ENCODE measurements around the gene DAB2IP.

The DAB2IP gene

DNA sequence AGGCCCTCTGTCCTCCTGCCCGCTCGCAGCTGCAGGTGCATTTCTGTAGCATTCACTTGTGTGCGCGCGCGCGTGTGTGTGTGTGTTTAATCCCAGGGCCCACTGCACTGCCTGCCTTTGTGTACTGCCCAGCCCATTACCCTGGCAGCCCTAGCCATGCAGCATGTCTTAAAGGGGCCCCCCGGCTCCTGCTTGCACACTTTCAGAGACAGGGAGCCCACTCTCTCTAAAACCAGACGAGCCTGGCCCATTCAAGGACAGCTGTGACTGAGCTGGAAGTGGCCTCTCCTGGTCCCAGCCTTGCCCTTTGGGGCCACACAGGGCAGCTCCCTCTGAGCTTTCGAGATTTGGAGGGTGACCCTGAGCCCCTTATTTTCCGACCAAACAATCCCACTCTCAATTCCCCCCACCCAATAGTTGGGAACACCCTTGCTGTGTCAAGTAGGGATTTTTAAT, 98.9 kb downstream of the DAB2IP start:
- DNase-seq (no peak), ATAC-seq (replicated peaks) (no peak)
- Mint-ChIP-seq H3K36me3 (no peaks in the 10 kb centered on the region), H3K4me1 (peaks cover 0 to 4% of the 10 kb centered on the region in 2 donors), H3K9me3 (no peaks in the 10 kb centered on the region), H3K4me3 (no peak overlapping the region), H3K27ac (no peak overlapping the region), H3K27me3 (no peaks in the 10 kb centered on the region)

- Mint-ChIP-seq H3K27ac (no peak overlapping the region), H3K27me3 (no peaks in the 10 kb centered on the region), H3K4me1 (peaks cover 0 to 4% of the 10 kb centered on the region in 2 donors), H3K4me3 (no peak overlapping the region), H3K9me3 (no peaks in the 10 kb centered on the region), H3K36me3 (no peaks in the 10 kb centered on the region)
- ATAC-seq (replicated peaks) (no peak), DNase-seq (no peak)
These were observed 99.5 kb downstream of the DAB2IP start for GRCh38 chr9:121750715-121751623.

GRCh38 chr9:121751686-121752445, 100.4 kb downstream of the DAB2IP start:
- no peaks in the 10 kb centered on the region for H3K9me3 Mint-ChIP-seq
- H3K27me3 Mint-ChIP-seq, result no peaks in the 10 kb centered on the region
- H3K36me3 Mint-ChIP-seq, result no peaks in the 10 kb centered on the region
- peaks cover 0 to 2% of the 10 kb centered on the region in 2 donors for H3K4me1 Mint-ChIP-seq
- DNase-seq (no peak), ATAC-seq (replicated peaks) (no peak)
- H3K4me3 Mint-ChIP-seq, result no peak overlapping the region
- no peak overlapping the region for H3K27ac Mint-ChIP-seq

GRCh38 chr9:121752929-121753328, 101.5 kb downstream of the DAB2IP start:
- Mint-ChIP-seq H3K4me1 (peaks cover 0 to 2% of the 10 kb centered on the region in 2 donors), H3K27me3 (no peaks in the 10 kb centered on the region), H3K4me3 (no peak overlapping the region), H3K9me3 (no peaks in the 10 kb centered on the region), H3K27ac (no peak overlapping the region), H3K36me3 (no peaks in the 10 kb centered on the region)
- no peak for ATAC-seq (replicated peaks)
- no peak for DNase-seq

GRCh38 chr9:121753802-121754654, 102.6 kb downstream of the DAB2IP start:
- no peak for ATAC-seq (replicated peaks)
- Mint-ChIP-seq H3K27ac (no peak overlapping the region), H3K4me3 (no peak overlapping the region), H3K27me3 (no peaks in the 10 kb centered on the region), H3K9me3 (no peaks in the 10 kb centered on the region), H3K4me1 (no peaks in the 10 kb centered on the region), H3K36me3 (no peaks in the 10 kb centered on the region)
- no peak for DNase-seq

DNA sequence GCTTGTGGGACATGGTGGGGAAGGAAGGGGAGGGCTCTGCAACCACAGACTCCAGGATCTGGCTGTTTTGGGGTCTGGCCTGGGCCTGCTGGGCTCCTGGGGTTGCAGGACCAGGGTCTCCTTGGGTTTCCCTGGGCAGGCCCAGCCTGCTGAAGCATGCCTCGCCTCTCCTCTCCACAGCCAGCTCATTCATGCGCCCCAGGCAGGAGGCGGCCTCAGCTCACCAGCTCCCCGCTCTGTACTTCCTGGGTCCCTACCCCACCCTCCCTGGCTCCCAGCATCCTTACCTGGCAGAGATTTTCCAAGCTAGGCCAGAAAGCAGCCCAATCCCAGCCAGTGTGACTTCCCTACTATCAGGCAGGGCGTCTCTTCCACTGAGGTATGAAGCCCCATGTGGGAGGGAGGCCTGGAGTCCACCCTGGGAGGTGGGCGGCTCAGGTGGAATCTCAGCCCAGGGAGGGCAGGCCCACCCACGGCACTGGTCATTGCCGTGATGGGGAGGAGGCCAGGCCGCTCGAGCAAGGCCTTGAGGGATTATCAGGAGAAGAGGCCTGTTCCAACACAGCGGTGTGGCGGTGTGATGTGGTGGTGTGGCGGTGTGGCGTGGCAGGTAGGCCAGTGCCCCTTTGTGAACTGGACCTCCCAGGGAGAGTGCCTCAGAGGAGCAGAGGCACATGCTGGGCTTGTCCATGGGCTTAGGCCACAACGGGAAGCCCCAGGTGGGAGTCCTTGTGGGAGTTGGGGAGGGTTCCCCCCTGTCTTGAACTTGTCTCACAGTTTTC, 103.4 kb downstream of the DAB2IP start:
- Mint-ChIP-seq H3K4me1 (no peaks in the 10 kb centered on the region), H3K36me3 (no peaks in the 10 kb centered on the region), H3K9me3 (no peaks in the 10 kb centered on the region), H3K4me3 (no peak overlapping the region), H3K27me3 (no peaks in the 10 kb centered on the region), H3K27ac (no peak overlapping the region)
- no peak for ATAC-seq (replicated peaks)
- DNase-seq, result no peak

DNA sequence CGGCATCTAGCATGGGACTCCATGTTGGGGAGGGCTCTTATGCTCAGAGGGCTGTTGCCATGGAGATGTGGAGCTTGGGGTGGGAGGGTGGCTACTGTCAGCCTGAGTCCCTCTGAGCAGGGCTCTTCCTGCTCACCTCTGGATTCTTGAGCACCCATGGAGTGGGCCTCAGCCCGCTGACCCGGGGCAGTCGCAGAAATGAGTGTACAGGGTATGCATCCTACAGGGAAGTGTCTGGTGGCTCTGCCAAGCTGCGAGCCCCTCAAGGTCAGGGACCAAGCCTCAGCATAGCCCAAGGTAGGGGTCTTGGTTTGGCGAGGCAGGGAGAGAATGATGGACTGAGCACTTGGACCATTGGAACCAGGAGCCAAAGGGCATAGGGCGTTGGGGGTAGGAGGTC, 104.1 kb downstream of the DAB2IP start:
- Mint-ChIP-seq H3K27ac (no peak overlapping the region), H3K9me3 (no peaks in the 10 kb centered on the region), H3K4me1 (no peaks in the 10 kb centered on the region), H3K27me3 (no peaks in the 10 kb centered on the region), H3K36me3 (no peaks in the 10 kb centered on the region), H3K4me3 (no peak overlapping the region)
- ATAC-seq (replicated peaks) (no peak), DNase-seq (no peak)

GRCh38 chr9:121756474-121757280, 105.2 kb downstream of the DAB2IP start:
- H3K4me1 Mint-ChIP-seq, result no peaks in the 10 kb centered on the region
- no peak overlapping the region for H3K27ac Mint-ChIP-seq
- DNase-seq (no peak), ATAC-seq (replicated peaks) (no peak)
- no peaks in the 10 kb centered on the region for H3K36me3 Mint-ChIP-seq
- H3K27me3 Mint-ChIP-seq, result no peaks in the 10 kb centered on the region
- no peak overlapping the region for H3K4me3 Mint-ChIP-seq
- no peaks in the 10 kb centered on the region for H3K9me3 Mint-ChIP-seq

DNA sequence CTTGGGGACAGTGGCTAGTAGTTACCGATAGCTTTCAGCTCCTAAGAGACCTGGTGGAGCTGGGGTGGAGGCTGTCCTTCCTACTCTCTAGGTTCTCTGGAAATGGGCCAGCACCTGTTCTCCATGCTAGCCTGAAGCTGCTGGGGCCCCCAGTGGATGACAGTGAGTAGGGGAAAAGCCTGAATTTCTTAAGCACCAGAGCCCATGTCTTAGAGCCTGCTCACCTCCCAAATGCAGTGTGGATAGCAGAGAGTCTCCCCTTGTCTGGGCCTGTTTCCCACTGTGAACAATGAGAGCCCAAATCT, 105.8 kb downstream of the DAB2IP start:
- ATAC-seq (replicated peaks) (no peak), DNase-seq (no peak)
- Mint-ChIP-seq H3K36me3 (no peaks in the 10 kb centered on the region), H3K4me1 (no peaks in the 10 kb centered on the region), H3K4me3 (no peak overlapping the region), H3K27me3 (no peaks in the 10 kb centered on the region), H3K27ac (no peak overlapping the region), H3K9me3 (no peaks in the 10 kb centered on the region)

DNA sequence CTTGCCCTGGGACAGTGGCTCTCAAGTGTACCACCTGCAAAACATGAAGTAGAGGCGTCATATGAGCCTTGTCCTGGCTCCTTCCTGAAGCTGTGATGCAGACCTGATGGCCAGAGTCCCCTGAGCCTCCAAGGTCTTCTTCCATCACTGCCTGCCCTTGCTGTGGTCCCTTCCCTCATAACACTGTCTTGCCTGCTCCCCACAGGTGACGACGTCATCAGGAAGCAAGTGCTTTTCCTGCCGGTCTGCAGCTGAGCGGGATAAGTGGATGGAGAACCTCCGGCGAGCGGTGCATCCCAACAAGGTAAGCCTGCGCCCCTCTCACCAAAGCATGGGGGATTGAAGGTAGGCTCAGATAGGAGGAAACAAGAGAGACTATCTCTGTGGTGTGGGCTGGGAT, 107.3 kb downstream of the DAB2IP start:
- no peak overlapping the region for H3K27ac Mint-ChIP-seq
- no peaks in the 10 kb centered on the region for H3K27me3 Mint-ChIP-seq
- H3K4me3 Mint-ChIP-seq, result no peak overlapping the region
- DNase-seq, result no peak
- ATAC-seq (replicated peaks), result no peak
- H3K4me1 Mint-ChIP-seq, result no peaks in the 10 kb centered on the region
- H3K9me3 Mint-ChIP-seq, result no peaks in the 10 kb centered on the region
- no peaks in the 10 kb centered on the region for H3K36me3 Mint-ChIP-seq

GRCh38 chr9:121759996-121760395, 108.6 kb downstream of the DAB2IP start:
- ATAC-seq (replicated peaks) (no peak), DNase-seq (no peak)
- Mint-ChIP-seq H3K36me3 (no peaks in the 10 kb centered on the region), H3K4me1 (no peaks in the 10 kb centered on the region), H3K27me3 (no peaks in the 10 kb centered on the region), H3K27ac (no peak overlapping the region), H3K9me3 (no peaks in the 10 kb centered on the region), H3K4me3 (no peak overlapping the region)

DNA sequence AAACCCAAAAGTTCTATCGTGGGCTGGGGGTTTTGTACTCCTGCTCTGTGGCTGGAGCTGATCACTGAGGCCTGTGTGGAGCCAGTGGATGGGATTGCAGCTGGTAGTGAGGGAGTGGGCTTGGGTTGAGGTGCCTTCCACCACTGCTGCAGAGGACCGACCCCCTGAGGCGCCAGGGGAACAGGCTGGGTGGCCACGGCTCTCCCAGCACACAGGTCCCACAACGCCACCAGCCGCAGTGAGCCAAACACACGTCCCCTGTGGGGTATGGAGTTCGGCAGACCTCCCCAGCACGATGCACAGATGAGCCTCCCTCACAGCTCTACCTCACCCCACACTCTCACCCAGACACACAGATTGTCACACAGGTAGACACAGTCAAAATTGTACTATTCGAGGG, 109.1 kb downstream of the DAB2IP start:
- H3K27me3 Mint-ChIP-seq, result no peaks in the 10 kb centered on the region
- H3K36me3 Mint-ChIP-seq, result no peaks in the 10 kb centered on the region
- DNase-seq, result no peak
- ATAC-seq (replicated peaks), result no peak
- no peak overlapping the region for H3K27ac Mint-ChIP-seq
- no peak overlapping the region for H3K4me3 Mint-ChIP-seq
- no peaks in the 10 kb centered on the region for H3K4me1 Mint-ChIP-seq
- H3K9me3 Mint-ChIP-seq, result no peaks in the 10 kb centered on the region

GRCh38 chr9:121763131-121763530, 111.7 kb downstream of the DAB2IP start:
- ATAC-seq (replicated peaks) (no peak), DNase-seq (no peak)
- no peaks in the 10 kb centered on the region for H3K4me1 Mint-ChIP-seq
- no peak overlapping the region for H3K4me3 Mint-ChIP-seq
- H3K27ac Mint-ChIP-seq, result no peak overlapping the region
- peaks cover 0 to 6% of the 10 kb centered on the region in 2 donors for H3K27me3 Mint-ChIP-seq
- no peaks in the 10 kb centered on the region for H3K9me3 Mint-ChIP-seq
- no peaks in the 10 kb centered on the region for H3K36me3 Mint-ChIP-seq
